GM23338 (cell line): Measurements from ENCODE around the gene CA4. TPM values are rescaled to one million over a fixed set of nuclear protein-coding genes. Genes with fewer than 3 reads are reported as not detected.

ENCODE experiments used
- ATAC-seq: fragments of 200-7000 bp; cut with Tn5 transposase; 3 replicates; pipeline ENCODE4 v1.9.1; 2020
- DNase-seq: peaks from one replicate; pipeline ENCODE4 v3.0.0-alpha.2; 2015; ENCODE audit warnings: low spot score
- H2AFZ ChIP-seq: fragments of 200-600 bp; sonication (generic); 2 replicates; pipeline ENCODE4 v1.8.0; 2016; ENCODE audit warnings: antibody characterized with exemption, mild to moderate bottlenecking, moderate library complexity
- H3F3A ChIP-seq: fragments of 200-600 bp; sonication (generic); replicated peaks from 2 replicates; pipeline ENCODE4 v1.8.0; 2017; ENCODE audit warnings: antibody characterized with exemption, mixed run types, low read depth
- H3K27ac ChIP-seq: fragments of 200-600 bp; sonication (generic); 2 replicates; pipeline ENCODE4 v1.6.1; 2016; ENCODE audit warnings: low read depth
- H3K27me3 ChIP-seq: fragments of 200-600 bp; sonication (generic); 2 replicates; pipeline ENCODE4 v1.8.0; 2016; ENCODE audit warnings: mild to moderate bottlenecking, mixed run types, moderate library complexity; ENCODE audit not compliant: insufficient read depth
- H3K36me3 ChIP-seq: fragments of 200-600 bp; sonication (generic); 2 replicates; pipeline ENCODE4 v1.8.0; 2016; ENCODE audit warnings: mild to moderate bottlenecking; ENCODE audit not compliant: insufficient read depth
- H3K4me1 ChIP-seq: fragments of 200-600 bp; sonication (generic); 2 replicates; pipeline ENCODE4 v1.8.0; 2016; ENCODE audit warnings: mild to moderate bottlenecking, moderate library complexity; ENCODE audit not compliant: insufficient read depth
- H3K4me2 ChIP-seq: fragments of 200-600 bp; sonication (generic); 2 replicates; pipeline ENCODE4 v1.7.1; 2017; ENCODE audit warnings: mixed run types
- H3K4me3 ChIP-seq: fragments of 200-600 bp; sonication (generic); 2 replicates; pipeline ENCODE4 v1.6.1; 2016; ENCODE audit warnings: mixed run types
- H3K79me2 ChIP-seq: fragments of 200-600 bp; sonication (generic); replicated peaks from 2 replicates; pipeline ENCODE4 v1.8.0; 2017; ENCODE audit warnings: mild to moderate bottlenecking; ENCODE audit not compliant: insufficient read depth
- H3K9me2 ChIP-seq: fragments of 200-600 bp; sonication (generic); 2 replicates; pipeline ENCODE4 v1.8.0; 2017; ENCODE audit not compliant: insufficient read depth
- H4K20me1 ChIP-seq: fragments of 200-600 bp; sonication (generic); replicated peaks from 2 replicates; pipeline ENCODE4 v1.8.0; 2017; ENCODE audit warnings: mild to moderate bottlenecking; ENCODE audit not compliant: insufficient read depth
- H3K27ac Mint-ChIP-seq: 2 replicates; pipeline ENCODE4 v1.8.0; 2020; ENCODE audit warnings: inconsistent platforms, mild to moderate bottlenecking, moderate library complexity, mixed read lengths
- H3K27me3 Mint-ChIP-seq: 3 replicates; pipeline ENCODE4 v1.8.0; 2022; ENCODE audit warnings: low read depth, mild to moderate bottlenecking, moderate library complexity, mixed read lengths, inconsistent platforms; ENCODE audit not compliant: insufficient read depth, poor library complexity
- H3K36me3 Mint-ChIP-seq: 3 replicates; pipeline ENCODE4 v1.8.0; 2021; ENCODE audit warnings: low read depth, mild to moderate bottlenecking, inconsistent platforms, moderate library complexity, mixed read lengths
- H3K4me1 Mint-ChIP-seq: 3 replicates; pipeline ENCODE4 v1.8.0; 2020; ENCODE audit warnings: mild to moderate bottlenecking, inconsistent platforms, mixed read lengths
- H3K4me3 Mint-ChIP-seq: 3 replicates; pipeline ENCODE4 v1.8.0; 2021; ENCODE audit warnings: moderate library complexity, mild to moderate bottlenecking, inconsistent platforms, mixed read lengths
- H3K9me3 Mint-ChIP-seq: 3 replicates; pipeline ENCODE4 v1.8.0; 2020; ENCODE audit warnings: moderate library complexity, mild to moderate bottlenecking, inconsistent platforms, mixed read lengths
- CREB1 ChIP-seq: fragments of 250-450 bp; sonication (Bioruptor Pico); IDR thresholded peaks from 2 replicates; pipeline ENCODE4 v1.5.0; 2020; ENCODE audit warnings: low read depth, mild to moderate bottlenecking, moderate library complexity
- EZH2 ChIP-seq: fragments of 200-600 bp; sonication (generic); IDR thresholded peaks from one replicate; pipeline ENCODE4 v1.8.0; 2017; ENCODE audit warnings: antibody characterized with exemption, mild to moderate bottlenecking, low read depth; ENCODE audit not compliant: unreplicated experiment
- EZH2phosphoT487 ChIP-seq: fragments of 200-600 bp; sonication (generic); IDR thresholded peaks from one replicate; pipeline ENCODE4 v1.8.1; 2018; ENCODE audit warnings: antibody characterized with exemption; ENCODE audit not compliant: unreplicated experiment
- NANOG ChIP-seq: IDR thresholded peaks from 2 replicates; pipeline ENCODE4 v1.6.1; 2016; ENCODE audit warnings: antibody characterized with exemption, borderline replicate concordance
- STAT1 ChIP-seq: IDR thresholded peaks from one replicate; pipeline ENCODE4 v1.6.1; 2016; ENCODE audit warnings: antibody characterized with exemption; ENCODE audit not compliant: unreplicated experiment
- polyA plus RNA-seq: library from polyadenylated mRNA; unstranded; fragments of >200 nt; fragmentation: Nextera tagmentation; extraction: Ambion mirVana; gene quantifications from 2 replicates; pipeline ENCODE4 v1.2.1, GENCODE V29; 2016
- total RNA-seq: library from RNA; depleted of rRNA; stranded (reverse); fragments of >200 nt; shearing (Covaris generic); gene quantifications from 2 replicates; pipeline ENCODE4 v1.2.3, GENCODE V29; 2014
- TF ChIP-seq, protein P1 (sequence below): IDR thresholded peaks from 2 replicates; pipeline ENCODE4 v1.6.1; 2016; ENCODE audit warnings: antibody characterized with exemption
- TF ChIP-seq, protein P2 (sequence below), 2 experiments: fragments of 200-600 bp in 1 of 2; sonication (generic) in 1 of 2; conservative IDR thresholded peaks; 2 replicates each; pipeline versions ENCODE4 v1.5.1 to v1.6.1; 2016 to 2017; ENCODE audit warnings: antibody characterized with exemption in 2 of 2, low read depth in 2 of 2, mild to moderate bottlenecking in 2 of 2, moderate library complexity in 1 of 2
- TF ChIP-seq, protein P3 (sequence below): IDR thresholded peaks from one replicate; pipeline ENCODE4 v1.6.1; 2018; ENCODE audit warnings: antibody characterized with exemption; ENCODE audit not compliant: unreplicated experiment
- TF ChIP-seq, protein P4 (sequence below): fragments of 250-450 bp; sonication (Bioruptor Pico); IDR thresholded peaks from 2 replicates; pipeline ENCODE4 v1.5.0; 2020; ENCODE audit warnings: mild to moderate bottlenecking, moderate library complexity

Gene CA4
- total and polyA plus RNA-seq, 2 experiments from 2014 or later: 7.6 to 8.2 TPM

DNA sequence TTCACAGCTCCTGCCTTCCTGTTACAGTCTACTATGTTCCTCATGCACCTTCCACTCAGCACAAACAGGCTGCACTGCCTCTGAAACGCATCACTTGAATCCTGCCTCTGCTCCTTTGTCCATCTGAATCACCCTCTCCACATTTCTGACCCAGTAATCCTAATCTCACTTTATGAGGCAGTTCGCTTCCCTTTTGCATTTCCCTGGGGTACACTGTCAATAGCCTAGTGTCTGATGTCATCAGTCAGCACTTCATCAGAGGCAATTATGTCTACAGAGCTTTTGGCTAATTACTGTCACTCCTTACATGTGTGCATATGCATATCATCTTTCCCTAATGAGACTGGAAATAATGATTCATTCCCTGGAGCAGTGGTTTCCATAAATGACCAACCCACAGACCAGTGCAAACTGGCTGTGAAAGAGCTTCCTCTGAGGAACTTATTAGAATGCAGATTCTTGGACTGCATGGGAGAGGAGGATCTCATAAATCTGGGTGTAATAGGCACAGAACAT lies 23.6 kb downstream of the CA4 start (continued):
- TF ChIP-seq, protein P1, sequence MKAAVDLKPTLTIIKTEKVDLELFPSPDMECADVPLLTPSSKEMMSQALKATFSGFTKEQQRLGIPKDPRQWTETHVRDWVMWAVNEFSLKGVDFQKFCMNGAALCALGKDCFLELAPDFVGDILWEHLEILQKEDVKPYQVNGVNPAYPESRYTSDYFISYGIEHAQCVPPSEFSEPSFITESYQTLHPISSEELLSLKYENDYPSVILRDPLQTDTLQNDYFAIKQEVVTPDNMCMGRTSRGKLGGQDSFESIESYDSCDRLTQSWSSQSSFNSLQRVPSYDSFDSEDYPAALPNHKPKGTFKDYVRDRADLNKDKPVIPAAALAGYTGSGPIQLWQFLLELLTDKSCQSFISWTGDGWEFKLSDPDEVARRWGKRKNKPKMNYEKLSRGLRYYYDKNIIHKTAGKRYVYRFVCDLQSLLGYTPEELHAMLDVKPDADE: no peak

DNA sequence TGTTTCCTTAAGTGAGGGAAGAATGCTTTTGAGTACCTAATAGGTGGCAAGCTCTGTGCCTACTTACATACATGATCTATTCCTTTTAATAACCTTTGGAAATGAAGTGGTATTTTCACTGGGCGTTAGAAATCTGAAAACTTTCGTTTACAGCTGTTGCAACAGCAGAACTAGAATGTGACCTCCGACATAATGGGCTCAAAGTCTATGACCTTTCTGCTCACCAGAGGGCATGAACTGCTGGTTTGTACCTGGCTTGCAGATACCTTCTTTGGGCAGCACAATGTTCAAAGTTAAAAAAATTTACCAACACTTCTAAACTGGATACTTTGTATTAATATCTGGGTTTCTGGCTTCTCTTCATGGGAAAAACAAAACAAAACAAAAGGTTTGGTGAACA lies 24.3 kb downstream of the CA4 start:
- no peaks in the 10 kb centered on the region for H4K20me1 ChIP-seq
- DNase-seq (no peak), ATAC-seq (no peak)
- H3K27me3 ChIP-seq: no peaks in the 10 kb centered on the region
- Mint-ChIP-seq H3K27ac (no peak overlapping the region), H3K27me3 (peaks cover 10% of the 10 kb centered on the region), H3K36me3 (peaks cover 16% of the 10 kb centered on the region; the same call in 2 of the 3 replicates), H3K4me3 (no peak overlapping the region), H3K9me3 (no peaks in the 10 kb centered on the region), H3K4me1 (peaks cover 4% of the 10 kb centered on the region)
- no peak overlapping the region for H3K4me2 ChIP-seq
- H3K27ac ChIP-seq: no peak overlapping the region
- H3K36me3 ChIP-seq: peaks cover 9% of the 10 kb centered on the region; the same call in 1 of the 2 replicates
- TF ChIP-seq, protein P1: no peak
- no peak for TF ChIP-seq EZH2phosphoT487
- TF ChIP-seq, protein P2, sequence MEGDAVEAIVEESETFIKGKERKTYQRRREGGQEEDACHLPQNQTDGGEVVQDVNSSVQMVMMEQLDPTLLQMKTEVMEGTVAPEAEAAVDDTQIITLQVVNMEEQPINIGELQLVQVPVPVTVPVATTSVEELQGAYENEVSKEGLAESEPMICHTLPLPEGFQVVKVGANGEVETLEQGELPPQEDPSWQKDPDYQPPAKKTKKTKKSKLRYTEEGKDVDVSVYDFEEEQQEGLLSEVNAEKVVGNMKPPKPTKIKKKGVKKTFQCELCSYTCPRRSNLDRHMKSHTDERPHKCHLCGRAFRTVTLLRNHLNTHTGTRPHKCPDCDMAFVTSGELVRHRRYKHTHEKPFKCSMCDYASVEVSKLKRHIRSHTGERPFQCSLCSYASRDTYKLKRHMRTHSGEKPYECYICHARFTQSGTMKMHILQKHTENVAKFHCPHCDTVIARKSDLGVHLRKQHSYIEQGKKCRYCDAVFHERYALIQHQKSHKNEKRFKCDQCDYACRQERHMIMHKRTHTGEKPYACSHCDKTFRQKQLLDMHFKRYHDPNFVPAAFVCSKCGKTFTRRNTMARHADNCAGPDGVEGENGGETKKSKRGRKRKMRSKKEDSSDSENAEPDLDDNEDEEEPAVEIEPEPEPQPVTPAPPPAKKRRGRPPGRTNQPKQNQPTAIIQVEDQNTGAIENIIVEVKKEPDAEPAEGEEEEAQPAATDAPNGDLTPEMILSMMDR (conservative IDR thresholded peaks at IDR 0.05; ENCODE audit: low read depth in 2 of 2): no peak
- TF ChIP-seq CREB1: no peak
- TF ChIP-seq EZH2: no peak
- TF ChIP-seq, protein P3, sequence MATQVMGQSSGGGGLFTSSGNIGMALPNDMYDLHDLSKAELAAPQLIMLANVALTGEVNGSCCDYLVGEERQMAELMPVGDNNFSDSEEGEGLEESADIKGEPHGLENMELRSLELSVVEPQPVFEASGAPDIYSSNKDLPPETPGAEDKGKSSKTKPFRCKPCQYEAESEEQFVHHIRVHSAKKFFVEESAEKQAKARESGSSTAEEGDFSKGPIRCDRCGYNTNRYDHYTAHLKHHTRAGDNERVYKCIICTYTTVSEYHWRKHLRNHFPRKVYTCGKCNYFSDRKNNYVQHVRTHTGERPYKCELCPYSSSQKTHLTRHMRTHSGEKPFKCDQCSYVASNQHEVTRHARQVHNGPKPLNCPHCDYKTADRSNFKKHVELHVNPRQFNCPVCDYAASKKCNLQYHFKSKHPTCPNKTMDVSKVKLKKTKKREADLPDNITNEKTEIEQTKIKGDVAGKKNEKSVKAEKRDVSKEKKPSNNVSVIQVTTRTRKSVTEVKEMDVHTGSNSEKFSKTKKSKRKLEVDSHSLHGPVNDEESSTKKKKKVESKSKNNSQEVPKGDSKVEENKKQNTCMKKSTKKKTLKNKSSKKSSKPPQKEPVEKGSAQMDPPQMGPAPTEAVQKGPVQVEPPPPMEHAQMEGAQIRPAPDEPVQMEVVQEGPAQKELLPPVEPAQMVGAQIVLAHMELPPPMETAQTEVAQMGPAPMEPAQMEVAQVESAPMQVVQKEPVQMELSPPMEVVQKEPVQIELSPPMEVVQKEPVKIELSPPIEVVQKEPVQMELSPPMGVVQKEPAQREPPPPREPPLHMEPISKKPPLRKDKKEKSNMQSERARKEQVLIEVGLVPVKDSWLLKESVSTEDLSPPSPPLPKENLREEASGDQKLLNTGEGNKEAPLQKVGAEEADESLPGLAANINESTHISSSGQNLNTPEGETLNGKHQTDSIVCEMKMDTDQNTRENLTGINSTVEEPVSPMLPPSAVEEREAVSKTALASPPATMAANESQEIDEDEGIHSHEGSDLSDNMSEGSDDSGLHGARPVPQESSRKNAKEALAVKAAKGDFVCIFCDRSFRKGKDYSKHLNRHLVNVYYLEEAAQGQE: no peak
- no peak for TF ChIP-seq NANOG
- TF ChIP-seq STAT1: no peak
- TF ChIP-seq, protein P4, sequence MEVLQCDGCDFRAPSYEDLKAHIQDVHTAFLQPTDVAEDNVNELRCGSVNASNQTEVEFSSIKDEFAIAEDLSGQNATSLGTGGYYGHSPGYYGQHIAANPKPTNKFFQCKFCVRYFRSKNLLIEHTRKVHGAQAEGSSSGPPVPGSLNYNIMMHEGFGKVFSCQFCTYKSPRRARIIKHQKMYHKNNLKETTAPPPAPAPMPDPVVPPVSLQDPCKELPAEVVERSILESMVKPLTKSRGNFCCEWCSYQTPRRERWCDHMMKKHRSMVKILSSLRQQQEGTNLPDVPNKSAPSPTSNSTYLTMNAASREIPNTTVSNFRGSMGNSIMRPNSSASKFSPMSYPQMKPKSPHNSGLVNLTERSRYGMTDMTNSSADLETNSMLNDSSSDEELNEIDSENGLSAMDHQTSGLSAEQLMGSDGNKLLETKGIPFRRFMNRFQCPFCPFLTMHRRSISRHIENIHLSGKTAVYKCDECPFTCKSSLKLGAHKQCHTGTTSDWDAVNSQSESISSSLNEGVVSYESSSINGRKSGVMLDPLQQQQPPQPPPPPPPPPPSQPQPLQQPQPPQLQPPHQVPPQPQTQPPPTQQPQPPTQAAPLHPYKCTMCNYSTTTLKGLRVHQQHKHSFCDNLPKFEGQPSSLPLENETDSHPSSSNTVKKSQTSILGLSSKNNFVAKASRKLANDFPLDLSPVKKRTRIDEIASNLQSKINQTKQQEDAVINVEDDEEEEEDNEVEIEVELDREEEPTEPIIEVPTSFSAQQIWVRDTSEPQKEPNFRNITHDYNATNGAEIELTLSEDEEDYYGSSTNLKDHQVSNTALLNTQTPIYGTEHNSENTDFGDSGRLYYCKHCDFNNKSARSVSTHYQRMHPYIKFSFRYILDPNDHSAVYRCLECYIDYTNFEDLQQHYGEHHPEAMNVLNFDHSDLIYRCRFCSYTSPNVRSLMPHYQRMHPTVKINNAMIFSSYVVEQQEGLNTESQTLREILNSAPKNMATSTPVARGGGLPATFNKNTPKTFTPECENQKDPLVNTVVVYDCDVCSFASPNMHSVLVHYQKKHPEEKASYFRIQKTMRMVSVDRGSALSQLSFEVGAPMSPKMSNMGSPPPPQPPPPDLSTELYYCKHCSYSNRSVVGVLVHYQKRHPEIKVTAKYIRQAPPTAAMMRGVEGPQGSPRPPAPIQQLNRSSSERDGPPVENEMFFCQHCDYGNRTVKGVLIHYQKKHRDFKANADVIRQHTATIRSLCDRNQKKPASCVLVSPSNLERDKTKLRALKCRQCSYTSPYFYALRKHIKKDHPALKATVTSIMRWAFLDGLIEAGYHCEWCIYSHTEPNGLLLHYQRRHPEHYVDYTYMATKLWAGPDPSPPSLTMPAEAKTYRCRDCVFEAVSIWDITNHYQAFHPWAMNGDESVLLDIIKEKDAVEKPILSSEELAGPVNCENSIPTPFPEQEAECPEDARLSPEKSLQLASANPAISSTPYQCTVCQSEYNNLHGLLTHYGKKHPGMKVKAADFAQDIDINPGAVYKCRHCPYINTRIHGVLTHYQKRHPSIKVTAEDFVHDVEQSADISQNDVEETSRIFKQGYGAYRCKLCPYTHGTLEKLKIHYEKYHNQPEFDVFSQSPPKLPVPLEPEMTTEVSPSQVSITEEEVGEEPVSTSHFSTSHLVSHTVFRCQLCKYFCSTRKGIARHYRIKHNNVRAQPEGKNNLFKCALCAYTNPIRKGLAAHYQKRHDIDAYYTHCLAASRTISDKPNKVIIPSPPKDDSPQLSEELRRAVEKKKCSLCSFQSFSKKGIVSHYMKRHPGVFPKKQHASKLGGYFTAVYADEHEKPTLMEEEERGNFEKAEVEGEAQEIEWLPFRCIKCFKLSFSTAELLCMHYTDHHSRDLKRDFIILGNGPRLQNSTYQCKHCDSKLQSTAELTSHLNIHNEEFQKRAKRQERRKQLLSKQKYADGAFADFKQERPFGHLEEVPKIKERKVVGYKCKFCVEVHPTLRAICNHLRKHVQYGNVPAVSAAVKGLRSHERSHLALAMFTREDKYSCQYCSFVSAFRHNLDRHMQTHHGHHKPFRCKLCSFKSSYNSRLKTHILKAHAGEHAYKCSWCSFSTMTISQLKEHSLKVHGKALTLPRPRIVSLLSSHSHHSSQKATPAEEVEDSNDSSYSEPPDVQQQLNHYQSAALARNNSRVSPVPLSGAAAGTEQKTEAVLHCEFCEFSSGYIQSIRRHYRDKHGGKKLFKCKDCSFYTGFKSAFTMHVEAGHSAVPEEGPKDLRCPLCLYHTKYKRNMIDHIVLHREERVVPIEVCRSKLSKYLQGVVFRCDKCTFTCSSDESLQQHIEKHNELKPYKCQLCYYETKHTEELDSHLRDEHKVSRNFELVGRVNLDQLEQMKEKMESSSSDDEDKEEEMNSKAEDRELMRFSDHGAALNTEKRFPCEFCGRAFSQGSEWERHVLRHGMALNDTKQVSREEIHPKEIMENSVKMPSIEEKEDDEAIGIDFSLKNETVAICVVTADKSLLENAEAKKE (CRISPR knock-in tag): no peak
- no peaks in the 10 kb centered on the region for H3K4me1 ChIP-seq
- no peak overlapping the region for H2AFZ ChIP-seq
- H3K79me2 ChIP-seq: no peaks in the 10 kb centered on the region
- no peak overlapping the region for H3K4me3 ChIP-seq
- no peaks in the 10 kb centered on the region for H3K9me2 ChIP-seq
- 0 out of 2 replicates have a peak, but pooled peaks cover 6% of the 10 kb centered on the region for H3F3A ChIP-seq
